GM12873 (cell line): ENCODE data around the gene TRIM58.

Source experiments
- TF ChIP-seq, protein P1 (sequence below): IDR thresholded peaks from 2 replicates; pipeline ENCODE4 v1.5.1; 2012; ENCODE audit warnings: low read depth, mild to moderate bottlenecking, moderate library complexity, low read length, control low read depth; ENCODE audit not compliant: insufficient read depth; ENCODE audit errors: missing control alignments

Gene TRIM58

DNA sequence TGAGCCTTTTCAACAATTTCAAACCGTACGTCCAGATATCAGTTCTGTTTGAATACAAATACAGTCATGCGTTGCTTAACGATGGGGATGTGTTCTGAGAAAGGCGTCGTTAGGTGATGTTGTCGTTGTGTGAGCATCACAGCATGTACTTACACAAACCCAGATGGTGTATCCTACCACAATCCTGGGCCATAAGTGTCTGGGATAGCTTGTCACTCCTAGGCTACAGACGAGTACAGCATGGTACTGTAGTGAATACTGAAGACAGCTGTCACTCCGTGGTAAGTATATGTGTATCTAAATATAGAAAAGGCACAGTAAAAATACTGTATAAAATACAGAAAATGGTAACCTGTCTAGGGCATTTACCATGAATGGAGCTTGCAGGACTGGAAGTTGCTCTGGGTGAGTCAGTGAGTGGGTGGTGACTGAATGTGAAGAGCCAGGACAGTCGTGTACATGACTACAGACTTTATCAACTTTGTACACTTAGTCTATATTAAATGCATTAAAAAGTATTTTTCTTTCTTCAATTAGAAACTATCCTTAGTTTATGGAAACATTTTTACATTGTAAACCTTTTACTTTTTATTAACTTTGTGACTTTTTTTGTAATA is 27.9 kb downstream of the TRIM58 start:
- TF ChIP-seq, protein P1, sequence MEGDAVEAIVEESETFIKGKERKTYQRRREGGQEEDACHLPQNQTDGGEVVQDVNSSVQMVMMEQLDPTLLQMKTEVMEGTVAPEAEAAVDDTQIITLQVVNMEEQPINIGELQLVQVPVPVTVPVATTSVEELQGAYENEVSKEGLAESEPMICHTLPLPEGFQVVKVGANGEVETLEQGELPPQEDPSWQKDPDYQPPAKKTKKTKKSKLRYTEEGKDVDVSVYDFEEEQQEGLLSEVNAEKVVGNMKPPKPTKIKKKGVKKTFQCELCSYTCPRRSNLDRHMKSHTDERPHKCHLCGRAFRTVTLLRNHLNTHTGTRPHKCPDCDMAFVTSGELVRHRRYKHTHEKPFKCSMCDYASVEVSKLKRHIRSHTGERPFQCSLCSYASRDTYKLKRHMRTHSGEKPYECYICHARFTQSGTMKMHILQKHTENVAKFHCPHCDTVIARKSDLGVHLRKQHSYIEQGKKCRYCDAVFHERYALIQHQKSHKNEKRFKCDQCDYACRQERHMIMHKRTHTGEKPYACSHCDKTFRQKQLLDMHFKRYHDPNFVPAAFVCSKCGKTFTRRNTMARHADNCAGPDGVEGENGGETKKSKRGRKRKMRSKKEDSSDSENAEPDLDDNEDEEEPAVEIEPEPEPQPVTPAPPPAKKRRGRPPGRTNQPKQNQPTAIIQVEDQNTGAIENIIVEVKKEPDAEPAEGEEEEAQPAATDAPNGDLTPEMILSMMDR, result no peak

DNA sequence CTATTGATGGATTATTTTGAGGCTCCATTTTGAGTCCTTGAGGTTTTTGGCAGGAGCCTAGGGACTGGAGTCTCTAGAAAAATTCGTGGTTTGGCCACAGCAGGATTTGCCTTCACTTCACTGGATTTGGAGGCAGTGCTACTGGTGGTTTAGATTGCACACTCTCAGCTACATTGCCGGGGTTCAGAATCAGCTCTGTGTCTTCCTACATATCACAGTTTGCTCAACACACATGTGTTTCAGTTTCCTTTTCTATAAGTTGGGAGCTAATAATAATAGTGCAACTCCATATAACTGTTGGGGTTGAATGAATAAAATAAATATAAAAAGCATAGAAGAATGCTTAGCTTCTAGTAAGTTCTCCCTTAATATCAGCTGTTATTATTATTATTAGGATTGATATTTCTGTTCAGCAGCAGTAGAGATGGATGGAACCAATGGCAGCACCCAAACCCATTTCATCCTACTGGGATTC is 38.2 kb downstream of the TRIM58 start, which contains the start of gene OR2W3:
OR2W3 (plus strand) TSS at position 425 of the 475 bp plus-strand sequence; CDS start at position 425, 0 bp downstream.
- TF ChIP-seq, protein P1, result no peak

GRCh38 chr1:247895976-247896375 is 39.0 kb downstream of the TRIM58 start:
- TF ChIP-seq, protein P1, result no peak

- TF ChIP-seq, protein P1, result no peak
These were observed 47.1 kb downstream of the TRIM58 start for GRCh38 chr1:247904122-247904521.

- TF ChIP-seq, protein P1, result no peak
These were observed 48.2 kb downstream of the TRIM58 start for GRCh38 chr1:247905181-247905580.

GRCh38 chr1:247905910-247906503 is 49.0 kb downstream of the TRIM58 start:
- TF ChIP-seq, protein P1, result no peak

DNA sequence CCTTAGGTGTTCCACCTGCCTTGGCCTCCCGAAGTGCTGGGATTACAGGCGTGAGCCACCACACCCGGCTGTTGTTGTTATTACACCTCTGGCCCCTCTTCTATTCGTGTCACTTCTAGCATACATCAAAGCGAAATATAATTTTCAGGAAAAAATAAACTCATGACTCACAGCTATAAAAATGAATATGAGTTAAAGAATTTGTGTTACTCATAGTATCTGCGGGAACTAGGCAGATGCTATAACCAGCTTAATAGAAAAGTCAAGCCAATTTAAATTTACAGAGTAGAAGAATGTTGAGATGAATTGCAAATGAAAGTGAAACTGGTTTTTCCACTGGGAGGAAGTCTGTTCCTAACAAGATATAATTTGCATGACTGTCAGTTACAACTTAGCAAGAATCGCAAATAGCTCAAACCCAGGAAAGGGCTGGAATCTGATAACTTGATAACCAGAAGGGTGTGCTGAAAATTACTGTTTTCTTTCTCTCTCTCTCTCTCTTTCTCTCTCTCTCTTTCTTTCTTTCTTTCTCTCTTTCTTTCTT is 49.6 kb downstream of the TRIM58 start:
- TF ChIP-seq, protein P1, result no peak
